Left forelimb (tissue), 1 donor: ENCODE results near the gene HPS3.
"Not testable (repeated sequence)": the region's sequence is repeated elsewhere in the genome, so short reads cannot be mapped to it uniquely, and the experiment has no call there.

Source experiments
- DNase-seq: peaks from one replicate; pipeline ENCODE4 v3.0.0-alpha.2; 2018; ENCODE audit warnings: low spot score

The HPS3 gene

GRCh38 chr3:149129326-149130205, at the start of gene HPS3:
Gene HPS3 (plus strand): TSS chr3:149129638. CDS start chr3:149129724, 86 bp downstream.
- peak; percentile 93 for DNase-seq

GRCh38 chr3:149080011-149080698, 49.3 kb upstream of the HPS3 start:
- no peak for DNase-seq

- no peak for DNase-seq
Observed at GRCh38 chr3:149080699-149081091, 48.7 kb upstream of the HPS3 start.

GRCh38 chr3:149081772-149082171, 47.7 kb upstream of the HPS3 start:
- no peak for DNase-seq

GRCh38 chr3:149085828-149086231, 43.6 kb upstream of the HPS3 start:
- no peak for DNase-seq

- DNase-seq: peak; percentile 95
Observed at GRCh38 chr3:149086232-149086988, 43.0 kb upstream of the HPS3 start, which contains the start of gene HLTF. Gene HLTF (minus strand): TSS chr3:149086533. CDS start chr3:149086336, 197 bp downstream.

GRCh38 chr3:149087208-149087607, 42.2 kb upstream of the HPS3 start:
- DNase-seq: no peak

- DNase-seq: no peak
Observed at GRCh38 chr3:149089395-149089794, 40.0 kb upstream of the HPS3 start.

- DNase-seq: no peak
Observed at GRCh38 chr3:149090461-149090860, 39.0 kb upstream of the HPS3 start.

- DNase-seq: no peak
Observed at GRCh38 chr3:149090907-149091306, 38.5 kb upstream of the HPS3 start.

- no peak for DNase-seq
Observed at GRCh38 chr3:149091983-149092382, 37.5 kb upstream of the HPS3 start.

GRCh38 chr3:149095487-149095886, 34.0 kb upstream of the HPS3 start:
- DNase-seq: no peak

GRCh38 chr3:149097987-149098386, 31.5 kb upstream of the HPS3 start:
- DNase-seq: not testable (repeated sequence)

- no peak for DNase-seq
Observed at GRCh38 chr3:149101154-149101553, 28.3 kb upstream of the HPS3 start.

GRCh38 chr3:149101641-149102040, 27.8 kb upstream of the HPS3 start:
- DNase-seq: no peak

GRCh38 chr3:149104484-149104883, 25.0 kb upstream of the HPS3 start:
- DNase-seq: no peak

GRCh38 chr3:149114458-149114857, 15.0 kb upstream of the HPS3 start:
- no peak for DNase-seq

- no peak for DNase-seq
Observed at GRCh38 chr3:149115114-149115513, 14.3 kb upstream of the HPS3 start.

- DNase-seq: no peak
Observed at GRCh38 chr3:149118724-149119123, 10.7 kb upstream of the HPS3 start.

GRCh38 chr3:149119466-149119865, 10.0 kb upstream of the HPS3 start:
- DNase-seq: no peak

GRCh38 chr3:149120051-149120972, 9.1 kb upstream of the HPS3 start:
- no peak for DNase-seq
